Adrenal gland (tissue), 12 donors: Measurements from ENCODE around the gene ABHD3. TPM values are rescaled to one million over a fixed set of nuclear protein-coding genes. Genes with fewer than 3 reads are reported as not detected.
"Not testable (repeated sequence)": the region's sequence is repeated elsewhere in the genome, so short reads cannot be mapped to it uniquely, and the experiment has no call there.

Source experiments
- DNase-seq, 7 donors: peaks; one replicate each; pipeline ENCODE4 v3.0.0-alpha.2; 2019 to 2020
- H3K27ac ChIP-seq, 5 donors: fragments of 200-600 bp; sonication (generic) in 4 of 5; 1 replicate in 3 of 5; 2 replicates in 2 of 5; pipeline versions ENCODE4 v1.5.1 to v1.8.0; 2016 to 2020; ENCODE audit warnings: mild to moderate bottlenecking in 1 of 5
- H3K27me3 ChIP-seq: fragments of 200-600 bp; 2 replicates; pipeline ENCODE4 v1.8.0; 2021
- H3K36me3 ChIP-seq, 2 donors: fragments of 200-600 bp; replicated peaks in 1 of 2; 1 replicate in 1 of 2; 2 replicates in 1 of 2; pipeline versions ENCODE4 v1.5.1 to v1.8.0; 2018 to 2022
- H3K4me1 ChIP-seq, 2 donors: fragments of 200-600 bp; replicated peaks in 1 of 2; 1 replicate in 1 of 2; 2 replicates in 1 of 2; pipeline versions ENCODE4 v1.5.1 to v1.8.0; 2018 to 2021
- H3K4me3 ChIP-seq, 4 donors: fragments of 200-600 bp; sonication (generic) in 3 of 4; one replicate each; pipeline ENCODE4 v1.5.1; 2016 to 2018
- H3K9me3 ChIP-seq, 3 donors: fragments of 200-600 bp; sonication (generic) in 1 of 3; replicated peaks in 1 of 3; 1 replicate in 2 of 3; 2 replicates in 1 of 3; pipeline versions ENCODE4 v1.5.1 to v1.8.0; 2016 to 2021
- CTCF ChIP-seq, 6 experiments: fragments of 450-650 bp in 4 of 6; fragments of 200-600 bp in 2 of 6; sonication (generic) in 1 of 6; IDR thresholded peaks; 1 replicate in 5 of 6; 2 replicates in 1 of 6; pipeline versions ENCODE4 v1.5.1 to v1.8.0; 2016 to 2021; ENCODE audit warnings: antibody characterized with exemption in 6 of 6, mild to moderate bottlenecking in 2 of 6, moderate library complexity in 1 of 6
- POLR2A ChIP-seq, 2 donors: fragments of 450-650 bp; IDR thresholded peaks; one replicate each; pipeline ENCODE4 v1.6.1; 2017; ENCODE audit warnings: antibody characterized with exemption in 2 of 2, mild to moderate bottlenecking in 2 of 2, moderate library complexity in 1 of 2
- WGBS, 4 donors: extraction: QIAGEN DNeasy Blood & Tissue Kit in 2 of 4; methylation state at CpG; one replicate each; pipeline versions ENCODE4 v1.1.5 to v1.1.7; 2013 to 2017; 5-methylcytosine and 5-hydroxymethylcytosine counted together
- intact Hi-C, 2 donors: fragments of 100-400 bp; cut with DNase I; formaldehyde crosslinking; loops; one replicate each; pipeline versions ENCODE4 v1.14.1 to v1.15.0; 2022 to 2023
- polyA plus RNA-seq, 3 donors: library from polyadenylated mRNA; stranded (reverse); fragments of 200-250 nt in 2 of 3; fragments of 350-450 nt in 1 of 3; fragmentation: Illumina TruSeq in 1 of 3; extraction: RNeasy Lipid Tissue Mini Kit (QIAGEN cat#74804) in 1 of 3; gene quantifications; one replicate each; pipeline ENCODE4 v1.2.3, GENCODE V29; 2013 to 2014
- total RNA-seq, 9 donors: library from RNA; depleted of rRNA in 4 of 9; stranded (reverse); fragments of >200 nt in 4 of 9; fragments of 120-200 nt in 1 of 9; fragmentation: NEBNext Ultra II Directional in 1 of 9; extraction: Animal tissue kit (Norgen Biotek cat#: 25700) in 1 of 9; gene quantifications; one replicate each; pipeline versions ENCODE4 v1.1.0 to v1.2.4, GENCODE V29; 2013 to 2023
- donor health status: healthy with polysubstance abuse.
- donor health status: Bipolar disorder and iron deficiency.
- donor health status: DM: yes; HTN: yes; CAD: no.
- donor health status: DM: no; HTN: no; CAD: no.
- donor health status: DM: no; HTN: no; CAD: no.
- donor health status: DM: yes; HTN: yes; CAD: no.

ABHD3 gene
- total and polyA plus RNA-seq, 12 donors = 2.6 to 25.2 (median 10.4) TPM

- no peaks in the 10 kb centered on the region for H3K27me3 ChIP-seq
- no peak overlapping the region for H3K27ac ChIP-seq
- H3K9me3 ChIP-seq = peaks cover 0 to 1% (median 0%) of the 10 kb centered on the region in 3 donors
- WGBS, 4 donors = 85 to 98% (median 97%) methylated on average over 2 of the region's 2 CpGs
- TF ChIP-seq CTCF (IDR thresholded peaks at IDR 0.05) = no peak
- TF ChIP-seq POLR2A (IDR thresholded peaks at IDR 0.05) = no peak
- peaks cover 0 to 18% of the 10 kb centered on the region in 2 donors for H3K4me1 ChIP-seq
- no peak for DNase-seq
- no peaks in the 10 kb centered on the region for H3K36me3 ChIP-seq
- intact Hi-C loops = no loop called here
- H3K4me3 ChIP-seq = no peak overlapping the region
Measured at GRCh38 chr18:21684731-21685130, 19.8 kb downstream of the ABHD3 start.

- Histone ChIP-seq H3K9me3 (no peaks in the 10 kb centered on the region), H3K27ac (peak overlapping the region in 4 of 5 donors; percentile 3 to 77 (median 49)), H3K36me3 (no peaks in the 10 kb centered on the region), H3K4me3 (peak overlapping the region in 1 of 4 donors; percentile 42), H3K4me1 (peaks cover 0 to 18% of the 10 kb centered on the region in 2 donors), H3K27me3 (no peaks in the 10 kb centered on the region)
- WGBS, 4 donors = 52 to 69% (median 58%) methylated on average over 11 of the region's 11 CpGs
- TF ChIP-seq CTCF (IDR thresholded peaks at IDR 0.05) (no peak), POLR2A (IDR thresholded peaks at IDR 0.05) (no peak)
- DNase-seq = no peak
- intact Hi-C loops = no loop called here
Measured at GRCh38 chr18:21682371-21683051, 22.1 kb downstream of the ABHD3 start.

GRCh38 chr18:21680161-21680560, 24.4 kb downstream of the ABHD3 start:
- no peak for DNase-seq
- Histone ChIP-seq H3K4me1 (peaks cover 0 to 10% of the 10 kb centered on the region in 2 donors), H3K27ac (no peak overlapping the region), H3K36me3 (no peaks in the 10 kb centered on the region), H3K9me3 (no peaks in the 10 kb centered on the region), H3K27me3 (no peaks in the 10 kb centered on the region), H3K4me3 (no peak overlapping the region)
- TF ChIP-seq CTCF (IDR thresholded peaks at IDR 0.05) (no peak), POLR2A (IDR thresholded peaks at IDR 0.05) (no peak)
- intact Hi-C loops = no loop called here
- 94 to 100% (median 97%) methylated on average over 6 of the region's 6 CpGs for WGBS, 4 donors

GRCh38 chr18:21678859-21679258, 25.7 kb downstream of the ABHD3 start:
- H3K36me3 ChIP-seq = no peaks in the 10 kb centered on the region
- WGBS, 4 donors = 62 to 75% (median 66%) methylated on average over 1 of the region's 1 CpG
- peaks cover 0 to 10% of the 10 kb centered on the region in 2 donors for H3K4me1 ChIP-seq
- H3K27ac ChIP-seq = no peak overlapping the region
- TF ChIP-seq CTCF (IDR thresholded peaks at IDR 0.05) (no peak), POLR2A (IDR thresholded peaks at IDR 0.05) (no peak)
- H3K9me3 ChIP-seq = no peaks in the 10 kb centered on the region
- intact Hi-C loops = no loop called here
- no peak for DNase-seq
- no peak overlapping the region for H3K4me3 ChIP-seq
- no peaks in the 10 kb centered on the region for H3K27me3 ChIP-seq

GRCh38 chr18:21675354-21675753, 29.2 kb downstream of the ABHD3 start:
- H3K27me3 ChIP-seq, H3K27ac ChIP-seq, H3K4me3 ChIP-seq, DNase-seq, H3K4me1 ChIP-seq, H3K9me3 ChIP-seq, H3K36me3 ChIP-seq, intact Hi-C loops: not testable (repeated sequence)
- 75 to 88% (median 85%) methylated on average over 3 to 8 of the region's 8 CpGs for WGBS, 4 donors
